Tibial artery (tissue), 4 donors: Measurements from ENCODE around the gene NISCH.

Source experiments
- DNase-seq, 2 donors: peaks; one replicate each; pipeline ENCODE4 v3.0.0-alpha.2; 2019
- H3K27ac ChIP-seq, 2 donors: fragments of 200-600 bp; sonication (generic) in 1 of 2; 1 replicate in 1 of 2; 2 replicates in 1 of 2; pipeline ENCODE4 v1.5.1; 2018 to 2019; ENCODE audit warnings: mild to moderate bottlenecking in 1 of 2
- H3K27me3 ChIP-seq, 2 donors: fragments of 200-600 bp; sonication (generic) in 1 of 2; one replicate each; pipeline versions ENCODE4 v1.5.1 to v1.6.0; 2016 to 2019
- H3K36me3 ChIP-seq, 3 donors: fragments of 200-600 bp; sonication (generic) in 2 of 3; one replicate each; pipeline ENCODE4 v1.5.1; 2016 to 2019; ENCODE audit warnings: mild to moderate bottlenecking in 2 of 3
- H3K4me1 ChIP-seq, 4 donors: fragments of 200-600 bp; sonication (generic) in 2 of 4; 1 replicate in 3 of 4; 2 replicates in 1 of 4; pipeline ENCODE4 v1.5.1; 2016 to 2019
- H3K4me3 ChIP-seq, 2 donors: fragments of 200-600 bp; sonication (generic) in 1 of 2; 1 replicate in 1 of 2; 2 replicates in 1 of 2; pipeline ENCODE4 v1.5.1; 2018 to 2019; ENCODE audit warnings: mild to moderate bottlenecking in 2 of 2
- H3K9me3 ChIP-seq, 3 donors: fragments of 200-600 bp; sonication (generic) in 1 of 3; one replicate each; pipeline ENCODE4 v1.5.1; 2016 to 2019
- intact Hi-C: fragments of 100-400 bp; cut with DNase I; formaldehyde crosslinking; loops from one replicate; pipeline ENCODE4 v1.15.0; 2023; ENCODE audit warnings: low total_unique reads
- TF ChIP-seq, protein P1 (sequence below), 2 experiments: fragments of 200-600 bp in 1 of 2; fragments of 450-650 bp in 1 of 2; IDR thresholded peaks; one replicate each; pipeline ENCODE4 v1.5.1; 2017 to 2019; ENCODE audit warnings: antibody characterized with exemption in 2 of 2, mild to moderate bottlenecking in 1 of 2, moderate library complexity in 1 of 2

The NISCH gene

GRCh38 chr3:52488746-52489145, 33.3 kb downstream of the NISCH start:
- peaks cover 0 to 13% (median 0%) of the 10 kb centered on the region in 4 donors for H3K4me1 ChIP-seq
- no peak overlapping the region for H3K4me3 ChIP-seq
- no peak for DNase-seq
- TF ChIP-seq, protein P1, sequence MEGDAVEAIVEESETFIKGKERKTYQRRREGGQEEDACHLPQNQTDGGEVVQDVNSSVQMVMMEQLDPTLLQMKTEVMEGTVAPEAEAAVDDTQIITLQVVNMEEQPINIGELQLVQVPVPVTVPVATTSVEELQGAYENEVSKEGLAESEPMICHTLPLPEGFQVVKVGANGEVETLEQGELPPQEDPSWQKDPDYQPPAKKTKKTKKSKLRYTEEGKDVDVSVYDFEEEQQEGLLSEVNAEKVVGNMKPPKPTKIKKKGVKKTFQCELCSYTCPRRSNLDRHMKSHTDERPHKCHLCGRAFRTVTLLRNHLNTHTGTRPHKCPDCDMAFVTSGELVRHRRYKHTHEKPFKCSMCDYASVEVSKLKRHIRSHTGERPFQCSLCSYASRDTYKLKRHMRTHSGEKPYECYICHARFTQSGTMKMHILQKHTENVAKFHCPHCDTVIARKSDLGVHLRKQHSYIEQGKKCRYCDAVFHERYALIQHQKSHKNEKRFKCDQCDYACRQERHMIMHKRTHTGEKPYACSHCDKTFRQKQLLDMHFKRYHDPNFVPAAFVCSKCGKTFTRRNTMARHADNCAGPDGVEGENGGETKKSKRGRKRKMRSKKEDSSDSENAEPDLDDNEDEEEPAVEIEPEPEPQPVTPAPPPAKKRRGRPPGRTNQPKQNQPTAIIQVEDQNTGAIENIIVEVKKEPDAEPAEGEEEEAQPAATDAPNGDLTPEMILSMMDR (IDR thresholded peaks at IDR 0.05): no peak
- H3K9me3 ChIP-seq: no peaks in the 10 kb centered on the region
- no peaks in the 10 kb centered on the region for H3K27me3 ChIP-seq
- H3K36me3 ChIP-seq: peaks cover 78 to 100% (median 90%) of the 10 kb centered on the region in 3 donors
- H3K27ac ChIP-seq: no peak overlapping the region
- intact Hi-C loops: no loop called here

DNA sequence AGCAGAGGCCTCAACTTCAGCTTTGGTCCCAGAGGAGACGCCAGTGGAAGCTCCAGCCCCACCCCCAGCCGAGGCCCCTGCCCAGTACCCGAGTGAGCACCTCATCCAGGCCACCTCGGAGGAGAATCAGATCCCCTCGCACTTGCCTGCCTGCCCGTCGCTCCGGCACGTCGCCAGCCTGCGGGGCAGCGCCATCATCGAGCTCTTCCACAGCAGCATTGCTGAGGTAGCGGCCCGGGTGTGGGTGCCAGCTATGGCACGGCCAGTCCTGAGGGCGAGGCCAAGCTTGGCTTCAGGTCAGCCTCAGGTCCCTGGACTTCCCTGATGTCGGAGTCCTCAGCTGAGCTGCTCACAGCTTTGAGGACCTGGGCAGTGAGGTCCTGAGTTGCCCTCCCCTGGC, 34.0 kb downstream of the NISCH start:
- no peak overlapping the region for H3K4me3 ChIP-seq
- H3K4me1 ChIP-seq: peaks cover 0 to 10% (median 0%) of the 10 kb centered on the region in 4 donors
- no peak for DNase-seq
- H3K27me3 ChIP-seq: no peaks in the 10 kb centered on the region
- peaks cover 78 to 95% (median 87%) of the 10 kb centered on the region in 3 donors for H3K36me3 ChIP-seq
- TF ChIP-seq, protein P1 (IDR thresholded peaks at IDR 0.05): no peak
- H3K9me3 ChIP-seq: no peaks in the 10 kb centered on the region
- intact Hi-C loops: no loop called here
- H3K27ac ChIP-seq: no peak overlapping the region

- intact Hi-C loops: no loop called here
- H3K9me3 ChIP-seq: no peaks in the 10 kb centered on the region
- H3K27ac ChIP-seq: no peak overlapping the region
- H3K4me3 ChIP-seq: no peak overlapping the region
- no peaks in the 10 kb centered on the region for H3K27me3 ChIP-seq
- TF ChIP-seq, protein P1 (IDR thresholded peaks at IDR 0.05): no peak
- H3K36me3 ChIP-seq: peaks cover 75 to 87% (median 79%) of the 10 kb centered on the region in 3 donors
- peaks cover 0 to 16% (median 0%) of the 10 kb centered on the region in 4 donors for H3K4me1 ChIP-seq
- DNase-seq: no peak
These were observed 34.9 kb downstream of the NISCH start for GRCh38 chr3:52490035-52490938.

- intact Hi-C loops: no loop called here
- no peaks in the 10 kb centered on the region for H3K9me3 ChIP-seq
- no peaks in the 10 kb centered on the region for H3K27me3 ChIP-seq
- no peak overlapping the region for H3K4me3 ChIP-seq
- TF ChIP-seq, protein P1 (IDR thresholded peaks at IDR 0.05): no peak
- H3K4me1 ChIP-seq: peaks cover 0 to 23% (median 0%) of the 10 kb centered on the region in 4 donors
- no peak overlapping the region for H3K27ac ChIP-seq
- peak in 1 of 2 donors; percentile 61 for DNase-seq
- peaks cover 67 to 79% (median 72%) of the 10 kb centered on the region in 3 donors for H3K36me3 ChIP-seq
These were observed 35.6 kb downstream of the NISCH start for GRCh38 chr3:52490939-52491526.

GRCh38 chr3:52492059-52492458, 36.7 kb downstream of the NISCH start:
- intact Hi-C loops: no loop called here
- Histone ChIP-seq H3K4me1 (peaks cover 0 to 24% (median 0%) of the 10 kb centered on the region in 4 donors), H3K27ac (no peak overlapping the region), H3K4me3 (no peak overlapping the region), H3K9me3 (no peaks in the 10 kb centered on the region), H3K27me3 (no peaks in the 10 kb centered on the region), H3K36me3 (peaks cover 58 to 69% (median 63%) of the 10 kb centered on the region in 3 donors)
- TF ChIP-seq, protein P1 (IDR thresholded peaks at IDR 0.05): no peak
- DNase-seq: no peak
